ENCODE data around the gene TEAD1.

DNA sequence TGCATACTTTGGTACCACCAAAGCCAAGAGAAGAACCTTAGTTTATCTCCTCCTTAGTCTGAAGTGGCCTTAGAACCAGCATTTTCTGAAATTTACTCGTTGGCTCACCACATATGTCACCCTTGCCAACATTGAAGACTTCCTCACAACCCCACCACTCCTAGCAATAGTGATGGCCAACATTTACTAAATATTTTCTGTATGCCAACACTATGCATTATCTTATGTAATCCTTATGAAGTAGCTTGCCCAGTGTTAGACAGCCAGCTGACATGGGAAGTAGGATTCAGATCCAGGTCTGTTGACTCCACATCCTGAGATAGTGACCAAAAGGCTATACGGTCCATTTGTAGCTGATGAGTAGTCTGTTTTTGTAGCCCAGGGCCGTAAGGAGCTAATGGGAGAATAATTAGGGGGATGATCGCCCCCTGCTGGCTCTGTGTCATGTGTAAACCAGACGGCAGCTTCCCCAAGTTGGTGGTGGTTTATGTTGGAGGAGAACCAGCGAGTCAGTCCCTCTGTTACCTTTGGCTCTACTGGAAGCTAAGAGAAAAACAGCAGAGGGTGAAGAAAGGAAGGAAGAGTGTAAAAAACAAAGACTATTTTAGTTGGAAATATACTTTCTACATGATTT, 214.4 kb downstream of the TEAD1 start:
- TF ChIP-seq YY1 (IDR thresholded peaks at IDR 0.05; ENCODE audit: low read depth, low read length) (no peak), POLR2AphosphoS5 (IDR thresholded peaks at IDR 0.05; ENCODE audit: low read length) (no peak)
